Omental fat pad (tissue), 4 donors: ENCODE data around the gene TRIM7. TPM values are rescaled to one million over a fixed set of nuclear protein-coding genes. Genes with fewer than 3 reads are reported as not detected.

Experiments used
- ATAC-seq: fragments of 150-250 bp; one replicate; pipeline ENCODE4 v1.9.1; 2016; ENCODE audit warnings: mild to moderate bottlenecking, moderate library complexity; ENCODE audit not compliant: low FRiP score
- DNase-seq: peaks from one replicate; pipeline ENCODE4 v3.0.0-alpha.2; 2019; ENCODE audit warnings: low spot score
- CTCF ChIP-seq, 3 donors: fragments of 450-650 bp; IDR thresholded peaks; one replicate each; pipeline ENCODE4 v1.5.1; 2016 to 2017; ENCODE audit warnings: antibody characterized with exemption in 3 of 3, mild to moderate bottlenecking in 3 of 3, moderate library complexity in 2 of 3
- small RNA-seq: library from RNA; depleted of rRNA; stranded (forward); fragments of <200 nt; gene quantifications from one replicate; pipeline ENCODE3, GENCODE V24; 2016
- total RNA-seq, 4 donors: library from RNA; depleted of rRNA; stranded (reverse); fragments of >200 nt; gene quantifications; one replicate each; pipeline ENCODE4 v1.1.0, GENCODE V29; 2016

TRIM7 gene
- total RNA-seq, 4 donors from 2014 or later: 0.79 to 2.9 (median 1.1) TPM

- TF ChIP-seq CTCF (IDR thresholded peaks at IDR 0.05): no peak
- ATAC-seq (no peak), DNase-seq (no peak)
Observed at GRCh38 chr5:181145133-181145532, 59.9 kb downstream of the TRIM7 start.

Small RNA genes lying within 50 kb of the gene (small RNA-seq; reads per million reads assigned to genes)
- gene MIR4638 (not detected), gene SNORD95 (not detected), gene SNORD96A (not detected)

Other genes with a start within 250 kb of the TRIM7 start
- under 1 TPM in 2 of 4 donors, not detected in 2; 0.24 to 0.50 TPM for gene BTNL3, start 216.3 kb downstream of the TRIM7 start, total RNA-seq
- 100 to 1,000 TPM in 3 of 4 donors, 10 to 100 TPM in 1; 42.0 to 649 (median 160) TPM for gene BTNL9, start 164.9 kb downstream of the TRIM7 start, total RNA-seq
- gene OR2V1, start 74.0 kb downstream of the TRIM7 start, total RNA-seq: not detected
- not detected for gene OR2V2, start 57.6 kb downstream of the TRIM7 start, total RNA-seq
- 10 to 100 TPM in 3 of 4 donors, 1 to 10 TPM in 1; 9.8 to 16.4 (median 12.6) TPM for gene TRIM41, start 18.1 kb upstream of the TRIM7 start, total RNA-seq
- gene RACK1, start 38.7 kb upstream of the TRIM7 start, total RNA-seq: 1,000 to 10,000 TPM; 1,928 to 2,385 (median 2,165) TPM
- 10 to 100 TPM in 3 of 4 donors, 1 to 10 TPM in 1; 9.8 to 19.7 (median 14.5) TPM for gene TRIM52, start 55.9 kb upstream of the TRIM7 start, total RNA-seq
- gene OR4F3, start 162.1 kb upstream of the TRIM7 start, total RNA-seq: not detected